ENCODE data around the gene RMDN3.

The RMDN3 gene

DNA sequence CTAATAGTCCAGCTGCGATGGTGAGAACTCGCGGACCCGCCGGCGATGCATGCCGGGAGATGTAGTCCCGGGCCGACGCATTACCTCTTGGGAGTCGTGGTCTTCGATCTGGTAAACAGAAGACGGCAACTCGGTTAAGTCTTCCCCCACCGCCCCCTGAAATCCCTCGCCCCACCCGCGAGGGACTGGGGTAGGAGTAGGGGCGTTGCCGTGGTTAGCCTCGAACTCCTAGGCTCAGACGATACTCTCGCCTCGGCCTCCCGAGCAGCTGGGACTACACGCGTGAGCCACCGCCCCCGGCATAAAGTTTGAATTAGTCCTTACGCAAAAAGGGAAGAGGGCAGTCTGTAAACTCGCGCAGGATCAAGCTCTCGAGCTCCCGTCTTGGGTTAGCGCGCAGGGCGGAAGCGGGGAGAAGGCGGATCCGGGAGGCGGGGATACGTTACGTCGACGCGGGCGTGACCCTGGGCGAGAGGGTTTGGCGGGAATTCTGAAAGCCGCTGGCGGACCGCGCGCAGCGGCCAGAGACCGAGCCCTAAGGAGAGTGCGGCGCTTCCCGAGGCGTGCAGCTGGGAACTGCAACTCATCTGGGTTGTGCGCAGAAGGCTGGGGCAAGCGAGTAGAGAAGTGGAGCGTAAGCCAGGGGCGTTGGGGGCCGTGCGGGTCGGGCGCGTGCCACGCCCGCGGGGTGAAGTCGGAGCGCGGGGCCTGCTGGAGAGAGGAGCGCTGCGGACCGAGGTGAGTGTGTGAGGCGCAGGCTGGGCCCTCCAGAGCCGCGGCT lies 60.2 kb downstream of the RMDN3 start, which contains the start of gene RAD51:
TSS of gene RAD51 (plus strand) at position 487 of the 781 bp plus-strand sequence. CDS start 3,585 bp downstream, outside the sequence.
- in situ Hi-C loops (cut with MboI; ENCODE audit: low sequenced_read_pairs): no loop called here

DNA sequence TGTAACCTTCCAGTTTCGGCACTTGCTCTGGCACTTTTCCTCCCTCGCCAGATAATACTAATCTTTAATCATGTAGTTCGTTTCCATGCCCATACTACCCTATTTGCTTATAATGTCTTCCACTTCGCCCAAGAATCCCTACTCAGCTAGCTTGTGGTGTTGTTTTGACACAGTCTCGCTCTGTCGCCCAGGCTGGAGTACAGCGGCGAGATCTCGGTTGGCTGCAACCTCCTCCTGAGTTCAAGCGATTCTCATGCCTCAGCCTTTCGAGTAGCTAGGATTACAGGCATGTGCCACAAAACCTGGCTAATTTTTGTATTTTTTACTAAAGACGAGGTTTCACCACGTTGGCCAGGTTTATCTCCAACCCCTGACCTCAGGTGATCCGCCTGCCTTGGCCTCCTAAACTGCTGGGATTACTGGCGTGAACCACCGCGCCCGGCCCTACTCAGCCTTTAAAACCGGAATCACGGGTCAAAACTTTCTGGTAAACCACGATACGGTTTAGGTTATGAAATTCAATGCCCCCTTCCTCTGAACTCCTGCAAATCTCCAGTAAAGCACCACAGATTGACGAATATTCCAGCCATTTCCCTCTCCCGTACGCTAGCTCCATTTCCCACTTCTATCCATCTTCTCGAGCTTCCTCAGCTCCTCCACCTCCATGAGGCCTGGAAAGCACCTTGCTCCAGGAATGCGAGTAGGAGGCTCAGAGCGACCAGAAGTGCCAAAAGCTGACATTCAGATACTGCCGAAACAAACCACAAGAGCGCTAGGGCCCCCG lies 61.0 kb downstream of the RMDN3 start:
- in situ Hi-C loops (cut with MboI; ENCODE audit: low sequenced_read_pairs): no loop called here

DNA sequence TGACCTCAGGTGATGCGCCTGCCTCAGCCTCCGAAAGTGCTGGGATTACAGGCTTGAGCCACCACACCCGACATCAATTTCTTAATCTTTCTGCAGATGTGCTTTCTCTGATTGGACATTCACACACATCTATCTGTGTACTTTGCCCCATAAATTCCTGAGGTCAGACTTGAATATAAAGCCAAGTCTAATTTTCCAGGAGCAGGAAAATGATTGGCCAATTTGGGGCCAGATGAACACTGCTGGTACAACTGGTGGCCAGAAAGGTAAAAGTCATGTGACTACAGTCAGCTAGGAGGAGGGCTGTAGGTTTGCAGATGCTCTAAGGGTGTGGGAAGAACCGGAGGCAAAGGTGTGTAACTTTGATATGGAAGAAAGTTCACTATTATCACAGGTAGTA lies 63.3 kb downstream of the RMDN3 start:
- in situ Hi-C loops (cut with MboI; ENCODE audit: low sequenced_read_pairs): no loop called here

DNA sequence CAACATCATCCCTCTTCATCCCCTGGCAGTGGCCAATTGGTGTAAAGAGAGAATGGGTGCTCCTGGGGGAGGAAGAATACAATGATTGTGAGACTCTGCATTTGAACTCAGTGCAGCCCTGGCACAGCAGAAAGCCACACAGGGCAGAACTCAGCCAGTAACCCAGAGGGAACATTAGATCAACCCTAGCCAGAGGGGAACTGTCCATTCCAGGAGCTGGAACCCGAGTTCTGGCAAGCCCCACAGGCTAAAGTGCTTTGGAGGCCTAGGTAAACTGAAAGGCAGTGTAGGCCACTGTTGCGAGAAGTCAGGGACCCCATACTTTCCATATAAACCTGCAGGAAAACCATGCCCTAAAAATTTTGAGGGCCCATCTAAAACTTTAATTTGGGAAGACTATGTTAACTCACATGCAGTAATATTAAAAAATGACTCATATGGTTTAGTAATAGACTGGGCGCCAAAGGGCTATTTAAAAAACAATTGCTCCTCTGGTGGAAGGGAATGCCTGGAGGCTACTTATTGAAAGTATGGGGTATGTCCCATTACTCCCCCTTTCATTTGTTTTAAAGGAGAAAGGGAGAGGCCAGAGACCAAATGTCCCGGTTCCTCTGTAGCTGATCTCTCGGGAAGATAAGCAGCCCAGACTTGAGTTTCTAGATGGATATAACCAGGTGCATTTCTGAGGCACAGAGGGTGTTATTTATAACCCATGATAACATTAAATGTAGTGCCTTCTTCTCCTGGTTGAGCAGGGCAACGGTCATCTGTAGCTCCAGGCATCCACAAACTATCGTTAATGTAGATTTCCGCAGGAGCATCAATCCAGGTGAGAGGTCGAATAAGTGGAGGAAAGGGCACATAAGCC lies 65.9 kb downstream of the RMDN3 start:
- in situ Hi-C loops (cut with MboI; ENCODE audit: low sequenced_read_pairs): no loop called here

All from HL-60/S4 treated with phorbol 12-myristate 13-acetate at 8.2 ng/mL for 4 days and 3 days (cell line).